Sigmoid colon (tissue), 7 donors: Measurements from ENCODE around the gene AGMAT. TPM values are rescaled to one million over a fixed set of nuclear protein-coding genes. Genes with fewer than 3 reads are reported as not detected.

Source experiments
- DNase-seq: peaks from one replicate; pipeline ENCODE4 v3.0.0-alpha.2; 2019
- H3K27ac ChIP-seq, 4 donors: fragments of 200-600 bp; sonication (generic); one replicate each; pipeline ENCODE4 v1.5.1; 2016 to 2019; ENCODE audit warnings: mild to moderate bottlenecking in 1 of 4
- H3K27me3 ChIP-seq, 3 donors: fragments of 200-600 bp; sonication (generic); one replicate each; pipeline ENCODE4 v1.5.1; 2019; ENCODE audit warnings: mild to moderate bottlenecking in 1 of 3
- H3K36me3 ChIP-seq, 4 donors: fragments of 200-600 bp; sonication (generic); one replicate each; pipeline ENCODE4 v1.5.1; 2016 to 2019
- H3K4me1 ChIP-seq, 4 donors: fragments of 200-600 bp; sonication (generic); one replicate each; pipeline ENCODE4 v1.5.1; 2017 to 2019
- H3K4me3 ChIP-seq, 4 donors: fragments of 200-600 bp; sonication (generic); one replicate each; pipeline ENCODE4 v1.5.1; 2017 to 2019; ENCODE audit warnings: mild to moderate bottlenecking in 2 of 4, moderate library complexity in 1 of 4
- H3K9me3 ChIP-seq, 4 donors: fragments of 200-600 bp in 3 of 4; sonication (generic) in 3 of 4; one replicate each; pipeline versions ENCODE4 v1.5.1 to v1.6.1; 2013 to 2019
- CTCF ChIP-seq, 4 experiments: fragments of 450-650 bp in 3 of 4; fragments of 200-600 bp in 1 of 4; IDR thresholded peaks; one replicate each; pipeline ENCODE4 v1.5.1; 2016 to 2019; ENCODE audit warnings: antibody characterized with exemption in 4 of 4, mild to moderate bottlenecking in 3 of 4, moderate library complexity in 2 of 4
- EP300 ChIP-seq, 4 donors: sonication (generic); formaldehyde crosslinking; IDR thresholded peaks; one replicate each; pipeline ENCODE4 v1.6.1; 2017; ENCODE audit warnings: antibody characterized with exemption in 4 of 4
- POLR2A ChIP-seq, 2 donors: fragments of 450-650 bp; IDR thresholded peaks; one replicate each; pipeline ENCODE4 v1.6.1; 2016; ENCODE audit warnings: antibody characterized with exemption in 2 of 2, mild to moderate bottlenecking in 2 of 2, moderate library complexity in 2 of 2
- POLR2AphosphoS5 ChIP-seq, 4 donors: sonication (generic); formaldehyde crosslinking; IDR thresholded peaks; one replicate each; pipeline ENCODE4 v1.6.1; 2017; ENCODE audit warnings: antibody characterized with exemption in 4 of 4
- WGBS, 2 donors: extraction: QIAGEN DNeasy Blood & Tissue Kit; methylation state at CpG; one replicate each; pipeline ENCODE4 v1.1.7; 2013; 5-methylcytosine and 5-hydroxymethylcytosine counted together
- intact Hi-C: fragments of 100-400 bp; cut with DNase I; formaldehyde crosslinking; loops from one replicate; pipeline ENCODE4 v1.15.1; 2023
- polyA plus RNA-seq, 3 donors: library from polyadenylated mRNA; stranded (reverse); fragments of 200-250 nt; gene quantifications; one replicate each; pipeline ENCODE4 v1.2.3, GENCODE V29; 2013
- total RNA-seq, 4 donors: library from RNA; depleted of rRNA; stranded (reverse); fragments of >200 nt; gene quantifications; one replicate each; pipeline ENCODE4 v1.1.0, GENCODE V29; 2016
- donor health status: healthy with polysubstance abuse.
- donor health status: Bipolar disorder and iron deficiency.
- donor health status: healthy.

The AGMAT gene
- total and polyA plus RNA-seq, 7 donors: 0.14 to 18.3 (median 8.9) TPM; not detected in 3

GRCh38 chr1:15626269-15626950, 41.6 kb upstream of the AGMAT start:
- TF ChIP-seq CTCF (IDR thresholded peaks at IDR 0.05) (no peak), POLR2A (IDR thresholded peaks at IDR 0.05) (no peak), EP300 (IDR thresholded peaks at IDR 0.05) (no peak), POLR2AphosphoS5 (IDR thresholded peaks at IDR 0.05) (no peak)
- Histone ChIP-seq H3K27ac (no peak overlapping the region), H3K9me3 (no peaks in the 10 kb centered on the region), H3K27me3 (no peaks in the 10 kb centered on the region), H3K4me3 (no peak overlapping the region), H3K36me3 (peaks cover 0 to 40% (median 0%) of the 10 kb centered on the region in 4 donors), H3K4me1 (peaks cover 0 to 26% (median 11%) of the 10 kb centered on the region in 4 donors)
- DNase-seq: no peak
- 70 to 84% methylated on average over 11 of the region's 11 CpGs for WGBS, 2 donors
- intact Hi-C loops: no loop called here

DNA sequence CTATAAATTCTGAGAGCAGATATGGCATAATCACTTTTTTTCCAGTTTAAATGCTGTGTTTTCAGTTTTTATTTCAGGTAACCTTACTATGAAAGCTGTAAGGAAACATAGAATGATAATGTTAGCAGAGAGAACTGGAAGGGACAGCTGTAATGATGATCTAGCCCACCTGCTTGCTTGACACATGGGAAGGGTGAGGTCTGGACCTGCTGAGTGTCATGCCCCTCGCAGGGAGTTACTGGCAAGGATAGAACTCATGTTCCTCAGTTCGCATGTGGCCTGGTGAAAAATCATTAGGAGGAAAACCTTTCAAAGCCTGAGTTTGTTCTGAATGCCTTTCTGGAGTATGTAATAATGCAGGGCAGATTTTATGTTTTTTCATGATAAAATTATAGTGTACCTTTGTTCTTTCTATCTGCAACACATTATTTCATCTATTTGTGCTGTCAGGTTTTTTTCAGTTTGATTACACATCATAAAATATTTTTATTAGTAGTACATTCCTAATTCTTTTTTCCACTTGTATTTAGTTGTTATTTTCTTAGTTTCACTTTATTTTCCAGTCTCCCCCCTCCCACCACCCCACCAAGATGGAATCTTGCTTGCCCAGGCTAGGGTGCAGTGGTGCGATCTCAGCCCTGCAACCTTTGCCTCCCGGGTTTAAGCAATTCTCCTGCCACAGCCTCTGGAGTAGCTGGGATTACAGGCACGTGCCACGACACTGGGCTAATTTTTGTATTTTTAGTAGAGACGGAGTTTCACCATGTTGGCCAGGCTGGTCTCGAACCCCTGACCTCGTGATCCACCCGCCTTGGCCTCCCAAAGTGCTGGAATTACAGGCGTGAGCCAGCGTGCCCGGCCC, 40.4 kb upstream of the AGMAT start:
- Histone ChIP-seq H3K27me3 (no peaks in the 10 kb centered on the region), H3K36me3 (peaks cover 0 to 29% (median 0%) of the 10 kb centered on the region in 4 donors), H3K27ac (no peak overlapping the region), H3K9me3 (no peaks in the 10 kb centered on the region), H3K4me1 (peaks cover 0 to 37% (median 20%) of the 10 kb centered on the region in 4 donors), H3K4me3 (no peak overlapping the region)
- WGBS, 2 donors: 41 to 75% methylated on average over 13 of the region's 13 CpGs
- no peak for DNase-seq
- intact Hi-C loops: no loop called here
- TF ChIP-seq EP300 (IDR thresholded peaks at IDR 0.05) (no peak), POLR2AphosphoS5 (IDR thresholded peaks at IDR 0.05) (no peak), POLR2A (IDR thresholded peaks at IDR 0.05) (no peak), CTCF (IDR thresholded peaks at IDR 0.05) (no peak)

DNA sequence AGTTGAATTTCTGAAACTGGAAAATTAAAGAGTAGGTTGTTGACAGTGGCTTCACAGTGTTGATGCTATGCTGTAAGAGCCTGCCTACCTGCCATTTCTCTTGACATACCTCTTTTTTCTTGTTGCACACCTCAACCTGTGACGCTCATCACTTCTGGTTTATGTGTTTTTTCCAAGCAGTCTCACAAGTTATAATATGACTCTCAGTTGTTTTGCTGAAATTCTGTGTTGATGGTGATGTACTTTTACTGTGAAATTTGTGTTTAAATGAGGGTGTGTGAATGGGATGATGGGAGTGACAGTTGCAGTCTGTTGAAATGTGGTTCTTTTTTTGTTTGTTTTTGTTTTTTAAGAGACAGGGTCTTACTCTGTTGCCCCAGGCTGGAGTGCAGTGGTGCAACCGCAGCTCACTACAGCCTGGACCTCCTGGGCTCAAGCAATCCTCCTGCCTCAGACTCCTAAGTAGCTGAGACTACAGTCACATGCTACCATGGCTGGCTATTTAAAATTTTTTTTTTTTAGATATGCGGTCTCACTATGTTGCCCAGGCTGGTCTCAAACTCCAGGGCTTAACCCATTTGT, 39.4 kb upstream of the AGMAT start:
- H3K27ac ChIP-seq: no peak overlapping the region
- no peak overlapping the region for H3K4me3 ChIP-seq
- H3K4me1 ChIP-seq: peaks cover 0 to 48% (median 30%) of the 10 kb centered on the region in 4 donors
- intact Hi-C loops: no loop called here
- TF ChIP-seq POLR2AphosphoS5 (IDR thresholded peaks at IDR 0.05) (no peak), EP300 (IDR thresholded peaks at IDR 0.05) (no peak), POLR2A (IDR thresholded peaks at IDR 0.05) (no peak), CTCF (IDR thresholded peaks at IDR 0.05) (no peak)
- DNase-seq: no peak
- H3K36me3 ChIP-seq: peaks cover 0 to 27% (median 0%) of the 10 kb centered on the region in 4 donors
- 90 to 93% methylated on average over 3 of the region's 3 CpGs for WGBS, 2 donors
- H3K27me3 ChIP-seq: no peaks in the 10 kb centered on the region
- no peaks in the 10 kb centered on the region for H3K9me3 ChIP-seq

DNA sequence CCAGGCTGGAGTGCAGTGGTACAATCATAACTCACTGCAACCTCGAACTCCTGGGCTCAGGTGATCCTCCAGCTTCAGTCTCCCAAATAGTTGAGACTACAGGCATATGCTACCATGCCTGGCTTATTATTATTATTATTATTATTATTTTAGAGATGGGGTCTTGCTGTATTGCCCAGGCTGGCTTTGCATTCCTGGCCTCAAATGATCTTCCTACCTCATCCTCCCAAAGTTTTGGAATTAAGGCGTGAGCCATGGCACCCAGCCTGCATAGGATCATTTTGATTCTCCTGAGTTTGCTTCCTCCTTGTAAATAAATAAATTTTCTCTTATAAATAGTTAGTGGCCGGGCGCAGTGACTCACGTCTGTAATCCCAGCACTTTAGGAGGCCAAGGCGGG, 38.6 kb upstream of the AGMAT start:
- Histone ChIP-seq H3K27me3 (no peaks in the 10 kb centered on the region), H3K36me3 (peaks cover 0 to 23% (median 0%) of the 10 kb centered on the region in 4 donors), H3K4me1 (peaks cover 0 to 56% (median 38%) of the 10 kb centered on the region in 4 donors), H3K27ac (no peak overlapping the region), H3K9me3 (no peaks in the 10 kb centered on the region), H3K4me3 (no peak overlapping the region)
- no peak for TF ChIP-seq POLR2AphosphoS5 (IDR thresholded peaks at IDR 0.05)
- TF ChIP-seq POLR2A (IDR thresholded peaks at IDR 0.05): no peak
- TF ChIP-seq EP300 (IDR thresholded peaks at IDR 0.05): no peak
- TF ChIP-seq CTCF (IDR thresholded peaks at IDR 0.05): no peak
- no peak for DNase-seq
- intact Hi-C loops: no loop called here
- WGBS, 2 donors: 84 to 91% methylated on average over 6 of the region's 6 CpGs
